MCF 10A (cell line): ENCODE measurements around the gene AUTS2. TPM values are rescaled to one million over a fixed set of nuclear protein-coding genes. Genes with fewer than 3 reads are reported as not detected.

Experiments
- BruUV-seq: library from RNA; stranded (reverse); fragments of 400-500 nt; replicated peaks from 2 replicates; lab custom pipeline; 2021; lab: Mats Ljungman, UMichigan
- CTCF ChIA-PET: fragments of 300-600 bp; sonication (Branson Sonifier 250); formaldehyde crosslinking; extraction: SDS; loops from one replicate; lab custom pipeline; 2021; ENCODE audit warnings: antibody characterized with exemption, inconsistent platforms; lab: Yijun Ruan, JAX
- POLR2A ChIA-PET: fragments of 300-600, 350-650 bp; sonication (Branson Sonifier 250); formaldehyde crosslinking; extraction: SDS; loops from one replicate; lab custom pipeline; 2020; ENCODE audit warnings: antibody characterized with exemption, inconsistent platforms; lab: Yijun Ruan, JAX
- DNase-seq: peaks from one replicate; pipeline ENCODE4 v3.0.0-alpha.2; 2018; ENCODE audit not compliant: unreplicated experiment
- H3K27ac Mint-ChIP-seq: one replicate; pipeline ENCODE4 v1.8.0; 2022; ENCODE audit warnings: mild to moderate bottlenecking, low read depth, mixed read lengths; ENCODE audit not compliant: unreplicated experiment
- H3K27me3 Mint-ChIP-seq: one replicate; pipeline ENCODE4 v1.8.0; 2022; ENCODE audit warnings: mixed read lengths; ENCODE audit not compliant: insufficient read depth, unreplicated experiment
- H3K36me3 Mint-ChIP-seq: one replicate; pipeline ENCODE4 v1.8.0; 2022; ENCODE audit warnings: mild to moderate bottlenecking, moderate library complexity, mixed read lengths; ENCODE audit not compliant: insufficient read depth, unreplicated experiment
- H3K4me1 Mint-ChIP-seq: one replicate; pipeline ENCODE4 v1.8.0; 2022; ENCODE audit warnings: mixed read lengths; ENCODE audit not compliant: insufficient read depth, unreplicated experiment
- H3K4me3 Mint-ChIP-seq: one replicate; pipeline ENCODE4 v1.8.0; 2022; ENCODE audit warnings: mild to moderate bottlenecking, moderate library complexity, mixed read lengths; ENCODE audit not compliant: unreplicated experiment
- H3K9me3 Mint-ChIP-seq: one replicate; pipeline ENCODE4 v1.8.0; 2022; ENCODE audit warnings: mixed read lengths; ENCODE audit not compliant: unreplicated experiment
- CTCF ChIP-seq: fragments of 200-600 bp; IDR thresholded peaks from one replicate; pipeline ENCODE4 v1.8.0; 2022; ENCODE audit warnings: antibody characterized with exemption, mild to moderate bottlenecking; ENCODE audit not compliant: unreplicated experiment
- intact Hi-C: fragments of 100-400 bp; cut with micrococcal nuclease; formaldehyde crosslinking; loops from 2 replicates; pipeline ENCODE4 v1.14.1; 2022
- total RNA-seq: library from RNA; stranded (reverse); gene quantifications from 2 replicates; pipeline ENCODE4 v1.2.3, GENCODE V29; 2022

Gene AUTS2
- total RNA-seq, 1 experiment from 2014 or later, result 1.3 TPM

- Mint-ChIP-seq H3K4me3 (no peak overlapping the region), H3K36me3 (no peaks in the 10 kb centered on the region), H3K27me3 (no peaks in the 10 kb centered on the region), H3K9me3 (peaks cover 10% of the 10 kb centered on the region), H3K27ac (no peak overlapping the region), H3K4me1 (no peaks in the 10 kb centered on the region)
- intact Hi-C loops, result no loop called here
- no TSS peak for BruUV-seq
- no peak for DNase-seq
- CTCF ChIA-PET, result no interaction called here
- no peak for TF ChIP-seq CTCF
- POLR2A ChIA-PET, result no interaction called here
Observed at GRCh38 chr7:70495033-70495376, 896.7 kb downstream of the AUTS2 start.

GRCh38 chr7:70497793-70498192 lies 899.5 kb downstream of the AUTS2 start:
- intact Hi-C loops, result no loop called here
- H3K36me3 Mint-ChIP-seq, result no peaks in the 10 kb centered on the region
- no TSS peak for BruUV-seq
- no peak for TF ChIP-seq CTCF
- ChIA-PET POLR2A (no interaction called here), CTCF (interaction anchor here (0.6 to 0.7 kb wide), 2 partner anchors 277 to 289 kb away, joined by 3 to 4 read pairs; no protein-coding TSS in a partner anchor)
- peaks cover 18% of the 10 kb centered on the region for H3K9me3 Mint-ChIP-seq
- no peaks in the 10 kb centered on the region for H3K27me3 Mint-ChIP-seq
- H3K27ac Mint-ChIP-seq, result no peak overlapping the region
- DNase-seq, result no peak
- no peaks in the 10 kb centered on the region for H3K4me1 Mint-ChIP-seq
- H3K4me3 Mint-ChIP-seq, result no peak overlapping the region

GRCh38 chr7:70498232-70498992 lies 900.1 kb downstream of the AUTS2 start:
- POLR2A ChIA-PET, result no interaction called here
- Mint-ChIP-seq H3K4me3 (no peak overlapping the region), H3K27me3 (no peaks in the 10 kb centered on the region), H3K4me1 (no peaks in the 10 kb centered on the region), H3K36me3 (no peaks in the 10 kb centered on the region), H3K9me3 (peaks cover 14% of the 10 kb centered on the region), H3K27ac (no peak overlapping the region)
- CTCF ChIA-PET, result interaction anchor here (0.7 kb wide), 1 partner anchor 288 kb away, joined by 4 read pairs; no protein-coding TSS in a partner anchor
- no TSS peak for BruUV-seq
- DNase-seq, result no peak
- intact Hi-C loops, result no loop called here
- no peak for TF ChIP-seq CTCF

- ChIA-PET POLR2A (no interaction called here), CTCF (interaction anchor here (0.6 kb wide), 1 partner anchor 315 kb away, joined by 4 read pairs; no protein-coding TSS in a partner anchor)
- Mint-ChIP-seq H3K4me3 (no peak overlapping the region), H3K4me1 (no peaks in the 10 kb centered on the region), H3K36me3 (no peaks in the 10 kb centered on the region), H3K27ac (no peak overlapping the region), H3K9me3 (peaks cover 27% of the 10 kb centered on the region), H3K27me3 (no peaks in the 10 kb centered on the region)
- no peak for TF ChIP-seq CTCF
- no peak for DNase-seq
- intact Hi-C loops, result no loop called here
- no TSS peak for BruUV-seq
Observed at GRCh38 chr7:70500261-70500660, 902.0 kb downstream of the AUTS2 start.
